NB4 (cell line): ENCODE results near the gene GATD1.
A peak's percentile ranks its signal among the peaks of the same experiment; 100 is the strongest.

Experiments used
- DNase-seq: peaks from one replicate; pipeline ENCODE4 v3.0.0; 2010; ENCODE audit warnings: low read depth
- H3K4me3 ChIP-seq: one replicate; pipeline ENCODE4 v1.5.1; 2011; ENCODE audit warnings: mild to moderate bottlenecking, low read depth, low read length, moderate library complexity
- MAX ChIP-seq: IDR thresholded peaks from 2 replicates; pipeline ENCODE4 v1.6.1; 2011; ENCODE audit warnings: low read depth, low read length
- MYC ChIP-seq: IDR thresholded peaks from 2 replicates; pipeline ENCODE4 v1.6.1; 2011; ENCODE audit warnings: low read depth, low read length
- POLR2A ChIP-seq: IDR thresholded peaks from 2 replicates; pipeline ENCODE4 v1.6.1; 2011; ENCODE audit warnings: mild to moderate bottlenecking; ENCODE audit not compliant: insufficient read length; ENCODE audit errors: extremely low read depth
- TF ChIP-seq, protein P1 (sequence below): IDR thresholded peaks from one replicate; pipeline ENCODE4 v1.5.1; 2012; ENCODE audit warnings: low read depth, low read length

GATD1 gene

DNA sequence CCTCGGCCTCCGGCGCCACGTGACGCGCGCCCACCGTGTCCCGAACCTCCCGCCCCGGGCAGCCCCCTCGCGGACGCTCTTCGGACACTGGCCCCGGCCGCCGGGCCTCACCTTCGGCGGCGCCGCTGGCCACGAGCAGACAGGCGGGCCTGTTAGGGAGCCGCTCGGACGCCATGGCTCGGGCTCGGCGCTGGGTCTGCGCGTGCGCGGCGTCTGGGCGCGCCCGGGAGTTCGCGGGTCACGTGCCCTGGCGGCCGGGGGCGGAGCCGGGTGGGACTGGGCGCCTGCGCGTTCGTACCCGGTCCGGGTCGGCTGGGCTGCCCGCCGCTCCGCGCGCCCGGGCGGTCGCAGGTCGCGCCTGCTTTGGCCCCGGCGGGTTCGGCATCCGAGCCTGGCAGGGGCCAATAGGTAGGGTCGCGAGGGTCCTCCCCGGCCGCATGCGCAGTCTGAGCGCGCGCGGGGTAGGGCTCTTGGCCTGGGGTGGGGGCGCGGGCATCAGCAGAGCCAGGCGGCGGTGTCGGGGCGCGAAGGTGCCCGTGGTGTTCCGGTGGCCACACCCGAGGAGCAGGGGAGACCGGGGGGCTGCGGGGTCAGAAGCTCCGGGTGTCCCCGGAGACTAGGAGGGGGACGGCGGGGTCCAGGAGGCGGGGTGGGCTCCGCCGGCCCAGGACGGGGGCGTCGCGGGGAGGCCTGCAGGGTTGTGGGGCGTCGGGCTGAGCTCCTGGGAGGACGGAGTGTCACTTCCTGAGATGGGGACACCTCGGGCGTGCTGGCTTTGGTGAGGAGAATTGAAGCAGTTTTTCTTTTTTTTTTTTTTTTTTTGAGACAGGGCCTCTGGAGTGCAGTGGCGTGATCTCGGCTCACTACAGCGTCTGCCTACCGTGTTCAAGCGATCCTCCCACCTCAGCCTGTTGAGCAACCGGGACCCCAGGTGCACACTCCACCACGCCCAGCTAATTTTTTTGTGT lies at the start of gene GATD1:
TSS of gene GATD1 (minus strand) at position 200 of the 968 bp plus-strand sequence. CDS start at position 175, 25 bp downstream.
- H3K4me3 ChIP-seq: peak within 1 kb of the TSS; percentile 73
- TF ChIP-seq, protein P1, sequence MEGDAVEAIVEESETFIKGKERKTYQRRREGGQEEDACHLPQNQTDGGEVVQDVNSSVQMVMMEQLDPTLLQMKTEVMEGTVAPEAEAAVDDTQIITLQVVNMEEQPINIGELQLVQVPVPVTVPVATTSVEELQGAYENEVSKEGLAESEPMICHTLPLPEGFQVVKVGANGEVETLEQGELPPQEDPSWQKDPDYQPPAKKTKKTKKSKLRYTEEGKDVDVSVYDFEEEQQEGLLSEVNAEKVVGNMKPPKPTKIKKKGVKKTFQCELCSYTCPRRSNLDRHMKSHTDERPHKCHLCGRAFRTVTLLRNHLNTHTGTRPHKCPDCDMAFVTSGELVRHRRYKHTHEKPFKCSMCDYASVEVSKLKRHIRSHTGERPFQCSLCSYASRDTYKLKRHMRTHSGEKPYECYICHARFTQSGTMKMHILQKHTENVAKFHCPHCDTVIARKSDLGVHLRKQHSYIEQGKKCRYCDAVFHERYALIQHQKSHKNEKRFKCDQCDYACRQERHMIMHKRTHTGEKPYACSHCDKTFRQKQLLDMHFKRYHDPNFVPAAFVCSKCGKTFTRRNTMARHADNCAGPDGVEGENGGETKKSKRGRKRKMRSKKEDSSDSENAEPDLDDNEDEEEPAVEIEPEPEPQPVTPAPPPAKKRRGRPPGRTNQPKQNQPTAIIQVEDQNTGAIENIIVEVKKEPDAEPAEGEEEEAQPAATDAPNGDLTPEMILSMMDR: no peak
- TF ChIP-seq POLR2A (peak; percentile 89), MAX (peak; percentile 92), MYC (peak; percentile 75)
- DNase-seq: peak; percentile 88

DNA sequence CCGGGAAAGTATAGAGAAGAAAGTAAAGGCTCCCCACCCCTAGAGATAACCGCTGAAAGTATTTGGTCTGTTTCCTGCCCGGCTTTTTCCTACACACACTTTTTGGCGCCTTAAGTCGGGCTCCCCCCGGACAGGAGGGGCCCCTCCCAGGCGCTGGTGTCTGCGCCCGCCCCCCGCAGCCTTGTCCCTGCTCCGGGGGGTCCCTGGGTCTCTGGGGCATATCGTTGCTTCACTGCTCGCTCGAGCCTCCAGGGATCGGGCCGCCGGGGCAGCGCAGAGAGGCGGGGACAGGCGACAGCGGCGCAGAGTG lies 49.5 kb upstream of the GATD1 start:
- H3K4me3 ChIP-seq: peak overlapping the region; percentile 44
- no peak for TF ChIP-seq POLR2A
- TF ChIP-seq, protein P1: no peak
- no peak for TF ChIP-seq MYC
- no peak for TF ChIP-seq MAX
- peak; percentile 81 for DNase-seq

GRCh38 chr11:826227-826621 lies 48.9 kb upstream of the GATD1 start:
- no peak for DNase-seq
- H3K4me3 ChIP-seq: no peak overlapping the region

DNA sequence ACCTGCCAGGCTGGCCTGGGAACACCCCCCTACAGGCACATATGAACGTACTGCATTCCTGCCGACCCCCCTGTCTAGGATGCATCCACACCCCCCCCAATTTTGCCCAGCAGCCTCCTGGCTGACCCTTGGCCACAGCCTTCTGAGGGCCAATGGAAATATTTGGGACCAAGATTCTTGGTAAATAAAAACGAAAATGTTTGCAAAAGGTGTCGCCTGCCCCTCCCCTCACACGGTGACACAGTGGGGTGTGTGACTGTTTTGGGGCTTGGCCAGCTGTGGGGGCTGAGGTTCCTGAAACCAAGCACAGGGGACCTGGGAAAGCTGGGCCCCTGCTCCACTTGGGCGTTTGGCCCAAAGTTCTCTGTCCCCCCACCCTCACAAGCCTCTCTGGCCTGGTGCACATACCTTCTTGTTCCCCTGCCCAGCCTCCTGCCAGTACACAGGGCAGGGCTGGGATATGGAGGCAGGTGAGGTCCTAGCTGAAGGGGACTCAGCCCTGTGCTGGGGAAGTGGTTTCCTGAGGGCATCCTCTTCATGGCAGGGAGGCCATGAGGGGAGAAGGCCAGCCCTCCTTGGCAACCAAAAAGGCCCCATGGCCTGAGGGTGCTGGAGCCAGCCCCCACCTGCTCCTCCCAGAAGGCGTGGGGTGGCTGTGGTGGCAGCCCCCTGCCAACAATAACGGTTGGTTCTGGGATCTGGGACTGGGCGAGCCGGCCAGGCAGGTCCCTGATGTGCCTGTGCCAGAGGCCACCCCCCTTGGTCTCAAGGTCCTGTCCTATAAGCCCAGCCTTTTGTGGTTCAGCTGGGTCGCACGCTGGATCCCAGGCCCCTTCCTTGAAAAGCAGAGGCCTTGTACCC lies 48.3 kb upstream of the GATD1 start:
- TF ChIP-seq POLR2A (peak; percentile 15), MYC (no peak)
- no peak for DNase-seq
- no peak overlapping the region for H3K4me3 ChIP-seq

More at GRCh38 chr11:826227-826621, 48.9 kb upstream of the GATD1 start:
- no peak for TF ChIP-seq MYC
- no peak for TF ChIP-seq MAX
- no peak for TF ChIP-seq POLR2A
- TF ChIP-seq, protein P1: no peak

GRCh38 chr11:824942-825341 lies 47.7 kb upstream of the GATD1 start:
- no peak for DNase-seq
- TF ChIP-seq POLR2A (no peak), MYC (no peak), MAX (no peak)
- TF ChIP-seq, protein P1: no peak
- H3K4me3 ChIP-seq: no peak overlapping the region

DNA sequence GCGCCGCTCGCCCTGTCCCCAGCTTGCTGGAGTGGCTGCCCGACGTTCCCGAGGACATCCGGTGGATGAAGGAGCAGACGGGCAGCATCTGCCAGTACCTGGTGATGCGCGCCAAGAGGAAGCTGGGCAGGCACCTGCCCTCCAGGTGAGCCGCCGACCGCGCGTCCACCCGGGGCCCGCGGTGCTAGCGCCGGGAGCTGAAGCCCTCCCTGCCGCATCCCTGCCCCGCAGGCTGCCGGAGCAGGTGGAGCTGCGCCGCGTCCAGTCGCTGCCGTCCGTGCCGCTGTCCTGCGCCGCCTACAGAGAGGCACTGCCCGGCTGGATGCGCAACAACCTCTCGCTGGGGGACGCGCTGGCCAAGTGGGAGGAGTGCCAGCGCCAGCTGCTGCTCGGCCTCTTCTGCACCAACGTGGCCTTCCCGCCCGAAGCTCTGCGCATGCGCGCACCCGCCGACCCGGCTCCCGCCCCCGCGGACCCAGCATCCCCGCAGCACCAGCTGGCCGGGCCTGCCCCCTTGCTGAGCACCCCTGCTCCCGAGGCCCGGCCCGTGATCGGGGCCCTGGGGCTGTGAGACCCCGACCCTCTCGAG lies 47.1 kb upstream of the GATD1 start:
- H3K4me3 ChIP-seq: no peak overlapping the region
- DNase-seq: no peak
- TF ChIP-seq POLR2A (no peak), MYC (no peak), MAX (no peak)
- TF ChIP-seq, protein P1: no peak
